B cell (primary cell): Measurements from ENCODE around the gene RIMBP2. TPM values are rescaled to one million over a fixed set of nuclear protein-coding genes. Genes with fewer than 3 reads are reported as not detected.

ENCODE experiments used
- ATAC-seq: fragments of 200-7000 bp; cut with Tn5 transposase; one replicate; pipeline ENCODE4 v1.10.0; 2021; ENCODE audit warnings: low read depth, mild to moderate bottlenecking, moderate number of reproducible peaks, moderate library complexity
- CTCF ChIA-PET: fragments of 350-600 bp; sonication (Branson Sonifier 250); formaldehyde crosslinking; loops from one replicate; lab custom pipeline; 2021; ENCODE audit warnings: antibody characterized with exemption, inconsistent platforms; lab: Charles Lee
- POLR2A ChIA-PET: fragments of 350-600 bp; sonication (Branson Sonifier 250); formaldehyde crosslinking; loops from one replicate; lab custom pipeline; 2021; ENCODE audit warnings: antibody characterized with exemption; lab: Charles Lee
- DNase-seq: peaks from one replicate; pipeline ENCODE4 v3.0.0; 2013
- H2AFZ ChIP-seq: 2 replicates; pipeline ENCODE4 v1.6.1; 2012; ENCODE audit warnings: mild to moderate bottlenecking, low read depth, low read length; ENCODE audit not compliant: insufficient read depth, poor library complexity, severe bottlenecking
- H3K27ac ChIP-seq, 2 donors: 1 replicate in 1 of 2; 2 replicates in 1 of 2; pipeline ENCODE4 v1.5.1; 2012 to 2013; ENCODE audit warnings: low read length in 2 of 2, mild to moderate bottlenecking in 2 of 2, moderate library complexity in 1 of 2
- H3K27me3 ChIP-seq, 4 experiments: fragments of 200-600 bp in 1 of 4; sonication (generic) in 1 of 4; replicated peaks in 1 of 4; 1 replicate in 2 of 4; 2 replicates in 2 of 4; pipeline versions ENCODE4 v1.6.1 to v1.7.0; 2013 to 2016; ENCODE audit warnings: low read length in 3 of 4, mild to moderate bottlenecking in 2 of 4, mixed read lengths in 1 of 4, moderate library complexity in 1 of 4; ENCODE audit not compliant: insufficient read depth in 4 of 4, control insufficient read depth in 3 of 4; ENCODE audit errors: control extremely low read depth in 1 of 4
- H3K36me3 ChIP-seq, 2 experiments: replicated peaks in 1 of 2; 1 replicate in 1 of 2; 2 replicates in 1 of 2; pipeline versions ENCODE4 v1.6.1 to v1.7.1; 2013; ENCODE audit warnings: low read length in 1 of 2; ENCODE audit not compliant: insufficient read depth in 2 of 2, control insufficient read depth in 1 of 2; ENCODE audit errors: control extremely low read depth in 1 of 2, extremely low read depth in 1 of 2
- H3K4me1 ChIP-seq, 2 donors: fragments of 200-600 bp in 1 of 2; sonication (generic) in 1 of 2; 1 replicate in 1 of 2; 2 replicates in 1 of 2; pipeline versions ENCODE4 v1.5.1 to v1.6.1; 2013 to 2017; ENCODE audit warnings: low read length in 2 of 2; ENCODE audit not compliant: control insufficient read depth in 2 of 2, insufficient read depth in 2 of 2
- H3K4me2 ChIP-seq: replicated peaks from 2 replicates; pipeline ENCODE3; 2012; ENCODE audit warnings: mild to moderate bottlenecking, low read depth, low read length; ENCODE audit not compliant: poor library complexity, severe bottlenecking
- H3K4me3 ChIP-seq, 5 experiments: fragments of 200-600 bp in 1 of 5; sonication (generic) in 1 of 5; 1 replicate in 3 of 5; 2 replicates in 2 of 5; pipeline versions ENCODE4 v1.5.1 to v1.7.0; 2011 to 2016; ENCODE audit warnings: low read length in 4 of 5, mild to moderate bottlenecking in 4 of 5, low read depth in 2 of 5, control low read depth in 1 of 5, moderate library complexity in 1 of 5; ENCODE audit not compliant: insufficient read depth in 1 of 5; ENCODE audit errors: control extremely low read depth in 1 of 5, extremely low read depth in 1 of 5
- H3K79me2 ChIP-seq: fragments of 200-600 bp; sonication (generic); one replicate; pipeline ENCODE4 v1.6.0; 2016; ENCODE audit warnings: low read length; ENCODE audit not compliant: control insufficient read depth, insufficient read depth
- H3K9ac ChIP-seq: fragments of 200-600 bp; sonication (generic); 2 replicates; pipeline ENCODE4 v1.6.1; 2017; ENCODE audit warnings: mild to moderate bottlenecking, low read length, moderate library complexity
- H3K9me3 ChIP-seq, 3 donors: one replicate each; pipeline versions ENCODE4 v1.6.1 to v1.7.1; 2013; ENCODE audit warnings: low read length in 2 of 3; ENCODE audit not compliant: control insufficient read depth in 2 of 3, insufficient read depth in 1 of 3; ENCODE audit errors: control extremely low read depth in 1 of 3
- H4K20me1 ChIP-seq: 2 replicates; pipeline ENCODE4 v1.6.0; 2012; ENCODE audit warnings: mild to moderate bottlenecking, low read length; ENCODE audit not compliant: insufficient read depth, control insufficient read depth, poor library complexity, severe bottlenecking
- H3K27ac Mint-ChIP-seq: one replicate; pipeline ENCODE4 v1.8.0; 2021; ENCODE audit warnings: mixed read lengths
- H3K27me3 Mint-ChIP-seq: one replicate; pipeline ENCODE4 v1.8.0; 2021; ENCODE audit warnings: mixed read lengths
- H3K4me1 Mint-ChIP-seq: one replicate; pipeline ENCODE4 v1.8.0; 2021; ENCODE audit warnings: mixed read lengths
- H3K4me3 Mint-ChIP-seq: one replicate; pipeline ENCODE4 v1.8.0; 2021; ENCODE audit warnings: mixed read lengths
- H3K9me3 Mint-ChIP-seq: one replicate; pipeline ENCODE4 v1.8.0; 2022; ENCODE audit warnings: mixed read lengths; ENCODE audit not compliant: insufficient read depth
- CTCF ChIP-seq: fragments of 200-600 bp; IDR thresholded peaks from one replicate; pipeline ENCODE4 v1.8.0; 2022; ENCODE audit warnings: antibody characterized with exemption, mild to moderate bottlenecking
- EZH2 ChIP-seq: IDR thresholded peaks from 2 replicates; pipeline ENCODE4 v1.6.1; 2012; ENCODE audit warnings: borderline replicate concordance, low read depth, mild to moderate bottlenecking, moderate library complexity, low read length; ENCODE audit not compliant: insufficient read depth, poor library complexity, severe bottlenecking
- WGBS: methylation state at CpG from one replicate; pipeline ENCODE4 v1.1.5; 2013; ENCODE audit warnings: missing lambda C conversion rate; ENCODE audit not compliant: insufficient coverage; 5-methylcytosine and 5-hydroxymethylcytosine counted together
- intact Hi-C: fragments of 100-400 bp; cut with micrococcal nuclease; formaldehyde crosslinking; loops from one replicate; pipeline ENCODE4 v1.10.0; 2022
- polyA plus RNA-seq: library from polyadenylated mRNA; depleted of rRNA; stranded (reverse); fragments of >200 nt; gene quantifications from 2 replicates; pipeline ENCODE4 v1.2.3, GENCODE V29; 2012
- total RNA-seq, 2 donors: library from RNA; stranded (reverse); fragments of 120-200 nt in 1 of 2; gene quantifications; 1 replicate in 1 of 2; 2 replicates in 1 of 2; pipeline versions ENCODE4 v1.2.3 to v1.2.4, GENCODE V29; 2013 to 2022

RIMBP2 gene
- total and polyA plus RNA-seq, 2 donors (not counting 1 experiment from before 2014, with no cell fraction given) = not detected

- Histone ChIP-seq H3K4me1 (no peaks in the 10 kb centered on the region), H3K36me3 (no peaks in the 10 kb centered on the region), H3K9ac (no peak overlapping the region), H2AFZ (no peak overlapping the region), H3K27ac (no peak overlapping the region), H3K4me2 (no peak overlapping the region), H4K20me1 (no peaks in the 10 kb centered on the region), H3K4me3 (no peak overlapping the region), H3K79me2 (no peaks in the 10 kb centered on the region), H3K9me3 (peaks cover 0 to 27% (median 0%) of the 10 kb centered on the region in 3 donors), H3K27me3 (no peaks in the 10 kb centered on the region)
- intact Hi-C loops = no loop called here
- DNase-seq (no peak), ATAC-seq (no peak)
- WGBS = 100% methylated on average over 1 of the region's 3 CpGs
- Mint-ChIP-seq H3K27ac (no peak overlapping the region), H3K9me3 (peaks cover 19% of the 10 kb centered on the region), H3K4me1 (no peaks in the 10 kb centered on the region), H3K4me3 (no peak overlapping the region), H3K27me3 (no peaks in the 10 kb centered on the region)
- no peak for TF ChIP-seq CTCF
- no peak for TF ChIP-seq EZH2
- ChIA-PET CTCF (no interaction called here), POLR2A (no interaction called here)
Measured at GRCh38 chr12:130537655-130538054, 178.4 kb downstream of the RIMBP2 start.

GRCh38 chr12:130537051-130537450 lies 179.0 kb downstream of the RIMBP2 start:
- CTCF ChIA-PET = no interaction called here
- Histone ChIP-seq H2AFZ (no peak overlapping the region), H3K79me2 (no peaks in the 10 kb centered on the region), H3K27me3 (no peaks in the 10 kb centered on the region), H3K27ac (no peak overlapping the region), H3K9me3 (peaks cover 0 to 25% (median 0%) of the 10 kb centered on the region in 3 donors), H3K36me3 (no peaks in the 10 kb centered on the region), H3K4me3 (no peak overlapping the region), H3K4me2 (no peak overlapping the region), H3K4me1 (no peaks in the 10 kb centered on the region), H3K9ac (no peak overlapping the region), H4K20me1 (no peaks in the 10 kb centered on the region)
- no peak overlapping the region for H3K4me3 Mint-ChIP-seq
- POLR2A ChIA-PET = no interaction called here
- peaks cover 14% of the 10 kb centered on the region for H3K9me3 Mint-ChIP-seq
- no peak for TF ChIP-seq EZH2
- TF ChIP-seq CTCF = no peak
- no peak for ATAC-seq
- DNase-seq = no peak
- intact Hi-C loops = no loop called here
- no peaks in the 10 kb centered on the region for H3K4me1 Mint-ChIP-seq
- H3K27me3 Mint-ChIP-seq = no peaks in the 10 kb centered on the region
- H3K27ac Mint-ChIP-seq = no peak overlapping the region
- WGBS = 90% methylated on average over 4 of the region's 6 CpGs
